MM.1S (cell line): ENCODE measurements around the gene RGS7.

Source experiments
- EZH2 ChIP-seq: fragments of 300-600 bp; sonication (generic); optimal IDR thresholded peaks from 2 replicates; pipeline ENCODE3; 2017; ENCODE audit warnings: low read depth, mild to moderate bottlenecking, antibody characterized with exemption, low read length, mixed read lengths
- EZH2phosphoT487 ChIP-seq: fragments of 300-600 bp; sonication (generic); IDR thresholded peaks from 2 replicates; pipeline ENCODE4 v1.6.1; 2018; ENCODE audit warnings: antibody characterized with exemption, low read length
- TF ChIP-seq, protein P1 (sequence below): fragments of 300-600 bp; sonication (generic); IDR thresholded peaks from 2 replicates; pipeline ENCODE4 v1.5.1; 2016; ENCODE audit warnings: antibody characterized with exemption, low read length, mixed read lengths

DNA sequence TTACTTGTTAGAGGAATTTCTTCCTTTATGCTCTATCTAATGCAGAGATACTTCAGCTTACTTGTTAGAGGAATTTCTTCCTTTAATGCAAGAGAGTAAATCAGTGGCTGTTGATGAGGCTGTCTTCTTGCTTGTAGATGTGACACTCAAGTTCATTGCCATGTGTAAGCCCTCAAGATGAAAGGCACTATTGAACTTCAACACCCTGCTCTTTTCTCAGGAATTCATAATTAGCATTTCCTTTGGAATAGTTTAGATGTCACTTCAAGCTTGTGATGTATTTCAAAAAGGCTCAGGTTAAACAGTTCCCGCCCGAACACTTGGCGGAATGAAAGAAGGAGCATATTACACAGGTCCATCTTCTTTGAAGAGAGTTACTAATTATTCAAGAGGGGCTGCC lies 251.9 kb downstream of the RGS7 start:
- TF ChIP-seq, protein P1, sequence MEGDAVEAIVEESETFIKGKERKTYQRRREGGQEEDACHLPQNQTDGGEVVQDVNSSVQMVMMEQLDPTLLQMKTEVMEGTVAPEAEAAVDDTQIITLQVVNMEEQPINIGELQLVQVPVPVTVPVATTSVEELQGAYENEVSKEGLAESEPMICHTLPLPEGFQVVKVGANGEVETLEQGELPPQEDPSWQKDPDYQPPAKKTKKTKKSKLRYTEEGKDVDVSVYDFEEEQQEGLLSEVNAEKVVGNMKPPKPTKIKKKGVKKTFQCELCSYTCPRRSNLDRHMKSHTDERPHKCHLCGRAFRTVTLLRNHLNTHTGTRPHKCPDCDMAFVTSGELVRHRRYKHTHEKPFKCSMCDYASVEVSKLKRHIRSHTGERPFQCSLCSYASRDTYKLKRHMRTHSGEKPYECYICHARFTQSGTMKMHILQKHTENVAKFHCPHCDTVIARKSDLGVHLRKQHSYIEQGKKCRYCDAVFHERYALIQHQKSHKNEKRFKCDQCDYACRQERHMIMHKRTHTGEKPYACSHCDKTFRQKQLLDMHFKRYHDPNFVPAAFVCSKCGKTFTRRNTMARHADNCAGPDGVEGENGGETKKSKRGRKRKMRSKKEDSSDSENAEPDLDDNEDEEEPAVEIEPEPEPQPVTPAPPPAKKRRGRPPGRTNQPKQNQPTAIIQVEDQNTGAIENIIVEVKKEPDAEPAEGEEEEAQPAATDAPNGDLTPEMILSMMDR, result no peak
- TF ChIP-seq EZH2, result no peak
- no peak for TF ChIP-seq EZH2phosphoT487
